T-cell (primary cell): ENCODE data around the gene FBXO38. TPM values are rescaled to one million over a fixed set of nuclear protein-coding genes. Genes with fewer than 3 reads are reported as not detected.

ENCODE experiments used
- ATAC-seq, 4 experiments: fragments of 200-7000 bp in 3 of 4; fragments of 150-1000 bp in 1 of 4; cut with Tn5 transposase; replicated peaks in 1 of 4; 1 replicate in 3 of 4; 2 replicates in 1 of 4; pipeline ENCODE4 v1.10.0; 2021; ENCODE audit warnings: moderate library complexity in 3 of 4, mild to moderate bottlenecking in 2 of 4, moderate number of reproducible peaks in 1 of 4
- CTCF ChIA-PET, 2 donors: fragments of 300-600 bp; sonication (Branson Sonifier 250); formaldehyde crosslinking; loops; one replicate each; lab custom pipeline; 2022; ENCODE audit warnings: antibody characterized with exemption in 2 of 2; lab: Charles Lee
- POLR2A ChIA-PET, 2 donors: fragments of 300-600 bp; sonication (Branson Sonifier 250); formaldehyde crosslinking; loops; one replicate each; lab custom pipeline; 2022; ENCODE audit warnings: antibody characterized with exemption in 2 of 2; lab: Charles Lee
- DNase-seq, 35 experiments: peaks; one replicate each; pipeline versions ENCODE4 v3.0.0 to v3.0.0-alpha.2; 2013 to 2023
- H3K27ac ChIP-seq: one replicate; pipeline ENCODE4 v1.5.1; 2013; ENCODE audit warnings: low read length
- H3K27me3 ChIP-seq, 2 experiments: replicated peaks in 1 of 2; 1 replicate in 1 of 2; 2 replicates in 1 of 2; pipeline versions ENCODE4 v1.6.1 to v1.7.0; 2013; ENCODE audit warnings: low read length in 1 of 2, mixed read lengths in 1 of 2; ENCODE audit not compliant: control insufficient read depth in 2 of 2, insufficient read depth in 2 of 2; ENCODE audit errors: extremely low read depth in 1 of 2
- H3K36me3 ChIP-seq, 2 donors: 1 replicate in 1 of 2; 2 replicates in 1 of 2; pipeline versions ENCODE4 v1.6.1 to v1.7.0; 2013; ENCODE audit warnings: low read length in 1 of 2; ENCODE audit not compliant: control insufficient read depth in 2 of 2, insufficient read depth in 1 of 2; ENCODE audit errors: extremely low read depth in 1 of 2
- H3K4me1 ChIP-seq, 2 experiments: 1 replicate in 1 of 2; 2 replicates in 1 of 2; pipeline versions ENCODE4 v1.6.1 to v1.7.0; 2013; ENCODE audit warnings: low read length in 2 of 2, mixed read lengths in 1 of 2; ENCODE audit not compliant: insufficient read depth in 2 of 2, control insufficient read depth in 1 of 2; ENCODE audit errors: extremely low read depth in 1 of 2
- H3K4me3 ChIP-seq, 2 donors: 1 replicate in 1 of 2; 2 replicates in 1 of 2; pipeline versions ENCODE4 v1.5.1 to v1.7.0; 2013; ENCODE audit warnings: mild to moderate bottlenecking in 2 of 2, low read length in 1 of 2, moderate library complexity in 1 of 2; ENCODE audit not compliant: control insufficient read depth in 1 of 2; ENCODE audit errors: extremely low read depth in 1 of 2
- H3K9me3 ChIP-seq: 2 replicates; pipeline ENCODE4 v1.7.0; 2013
- H3K27ac Mint-ChIP-seq, 2 donors: one replicate each; pipeline ENCODE4 v1.8.0; 2020 to 2021; ENCODE audit warnings: mild to moderate bottlenecking in 2 of 2, mixed read lengths in 2 of 2
- H3K27me3 Mint-ChIP-seq, 2 donors: one replicate each; pipeline ENCODE4 v1.8.0; 2021 to 2022; ENCODE audit warnings: mixed read lengths in 2 of 2
- H3K36me3 Mint-ChIP-seq: one replicate; pipeline ENCODE4 v1.8.0; 2021; ENCODE audit warnings: mixed read lengths
- H3K4me1 Mint-ChIP-seq, 3 donors: one replicate each; pipeline ENCODE4 v1.8.0; 2020 to 2022; ENCODE audit warnings: mixed read lengths in 3 of 3, mild to moderate bottlenecking in 1 of 3
- H3K4me3 Mint-ChIP-seq, 3 donors: one replicate each; pipeline ENCODE4 v1.8.0; 2020 to 2022; ENCODE audit warnings: mild to moderate bottlenecking in 3 of 3, mixed read lengths in 3 of 3, moderate library complexity in 3 of 3
- H3K9me3 Mint-ChIP-seq, 3 donors: one replicate each; pipeline ENCODE4 v1.8.0; 2020 to 2022; ENCODE audit warnings: mixed read lengths in 3 of 3
- WGBS: methylation state at CpG from one replicate; pipeline ENCODE4 v1.1.5; 2013; ENCODE audit warnings: missing lambda C conversion rate; ENCODE audit not compliant: insufficient coverage; 5-methylcytosine and 5-hydroxymethylcytosine counted together
- total RNA-seq, 35 experiments: library from RNA in 6 of 35; stranded (reverse) in 6 of 35; fragments of 120-200 nt in 1 of 35; gene quantifications; one replicate each; pipeline versions ENCODE4 v1.2.1 to v1.2.4 and lab custom pipeline; 2013 to 2026

FBXO38 gene
- total RNA-seq, 5 donors from 2014 or later (not counting 1 experiment from before 2014, with no cell fraction given), result 61.0 to 70.8 (median 66.2) TPM

- POLR2A ChIA-PET, result no interaction called here
- Mint-ChIP-seq H3K4me3 (no peak overlapping the region), H3K4me1 (no peaks in the 10 kb centered on the region), H3K9me3 (peaks cover 4 to 14% (median 12%) of the 10 kb centered on the region in 3 donors), H3K27me3 (no peaks in the 10 kb centered on the region), H3K36me3 (peaks cover 29% of the 10 kb centered on the region), H3K27ac (no peak overlapping the region)
- no CpG with 5 or more reads among the region's 2 CpGs for WGBS
- H3K4me3 ChIP-seq, result no peak overlapping the region
- CTCF ChIA-PET, result interaction anchor here in 1 of 2 donors (0.6 kb wide), 1 partner anchor 1777 kb away, joined by 3 read pairs; no protein-coding TSS in a partner anchor
- H3K27ac ChIP-seq, result no peak overlapping the region
- H3K9me3 ChIP-seq, result peaks cover 6% of the 10 kb centered on the region
- no peaks in the 10 kb centered on the region for H3K27me3 ChIP-seq
- DNase-seq (no peak), ATAC-seq (no peak)
- H3K36me3 ChIP-seq, result peaks cover 2 to 3% of the 10 kb centered on the region in 2 donors
- H3K4me1 ChIP-seq, result no peaks in the 10 kb centered on the region
These were observed 11.5 kb upstream of the FBXO38 start for GRCh38 chr5:148372166-148372725.

- H3K27ac ChIP-seq, result no peak overlapping the region
- ChIA-PET CTCF (interaction anchor here in 1 of 2 donors (0.5 kb wide), 1 partner anchor 1191 kb away, joined by 6 read pairs; no protein-coding TSS in a partner anchor), POLR2A (no interaction called here)
- no peaks in the 10 kb centered on the region for H3K4me1 ChIP-seq
- Mint-ChIP-seq H3K4me3 (no peak overlapping the region), H3K27ac (no peak overlapping the region), H3K36me3 (peaks cover 33% of the 10 kb centered on the region), H3K9me3 (peaks cover 3 to 14% (median 12%) of the 10 kb centered on the region in 3 donors), H3K27me3 (no peaks in the 10 kb centered on the region), H3K4me1 (no peaks in the 10 kb centered on the region)
- H3K36me3 ChIP-seq, result peaks cover 3% of the 10 kb centered on the region in 2 donors
- ATAC-seq (no peak), DNase-seq (no peak)
- no peak overlapping the region for H3K4me3 ChIP-seq
- H3K9me3 ChIP-seq, result peaks cover 3% of the 10 kb centered on the region
- no peaks in the 10 kb centered on the region for H3K27me3 ChIP-seq
These were observed 10.9 kb upstream of the FBXO38 start for GRCh38 chr5:148372893-148373292.

- ATAC-seq (peak; percentile 56 to 61 (median 58)), DNase-seq (peak in 12 of 35 experiments; percentile 0 to 46 (median 6))
- ChIA-PET POLR2A (no interaction called here), CTCF (interaction anchor here (0.7 to 1.2 kb wide), 4 partner anchors 24 to 195 kb away, joined by 3 to 4 read pairs (median 4); no protein-coding TSS in a partner anchor)
- peaks cover 4 to 7% (median 7%) of the 10 kb centered on the region in 3 donors for H3K4me1 Mint-ChIP-seq
- H3K9me3 ChIP-seq, result no peaks in the 10 kb centered on the region
- no peak overlapping the region for H3K4me3 ChIP-seq
- no peaks in the 10 kb centered on the region for H3K27me3 Mint-ChIP-seq
- no peak overlapping the region for H3K4me3 Mint-ChIP-seq
- peaks cover 31% of the 10 kb centered on the region for H3K36me3 Mint-ChIP-seq
- no peaks in the 10 kb centered on the region for H3K27me3 ChIP-seq
- no peak overlapping the region for H3K27ac ChIP-seq
- H3K9me3 Mint-ChIP-seq, result peaks cover 0 to 3% (median 0%) of the 10 kb centered on the region in 3 donors
- H3K27ac Mint-ChIP-seq, result no peak overlapping the region
- no CpG with 5 or more reads among the region's 3 CpGs for WGBS
- H3K36me3 ChIP-seq, result peaks cover 3% of the 10 kb centered on the region in 2 donors
- peaks cover 0 to 5% of the 10 kb centered on the region in 2 experiments for H3K4me1 ChIP-seq
These were observed 8.9 kb upstream of the FBXO38 start for GRCh38 chr5:148374690-148375360.

GRCh38 chr5:148376198-148376597 lies 7.6 kb upstream of the FBXO38 start:
- Mint-ChIP-seq H3K27me3 (no peaks in the 10 kb centered on the region), H3K27ac (no peak overlapping the region), H3K9me3 (peaks cover 0 to 3% (median 0%) of the 10 kb centered on the region in 3 donors), H3K4me3 (no peak overlapping the region), H3K4me1 (peaks cover 7 to 12% (median 11%) of the 10 kb centered on the region in 3 donors), H3K36me3 (peaks cover 34% of the 10 kb centered on the region)
- H3K9me3 ChIP-seq, result no peaks in the 10 kb centered on the region
- POLR2A ChIA-PET, result no interaction called here
- DNase-seq (no peak), ATAC-seq (no peak)
- no peak overlapping the region for H3K27ac ChIP-seq
- CTCF ChIA-PET, result interaction anchor here in 1 of 2 donors (0.6 kb wide), 1 partner anchor 473 kb away, joined by 4 read pairs; no protein-coding TSS in a partner anchor
- WGBS, result 71% methylated on average over 1 of the region's 4 CpGs
- H3K27me3 ChIP-seq, result no peaks in the 10 kb centered on the region
- peaks cover 0 to 7% of the 10 kb centered on the region in 2 experiments for H3K4me1 ChIP-seq
- H3K4me3 ChIP-seq, result no peak overlapping the region
- H3K36me3 ChIP-seq, result peaks cover 3% of the 10 kb centered on the region in 2 donors

- Mint-ChIP-seq H3K27me3 (no peaks in the 10 kb centered on the region), H3K27ac (no peak overlapping the region), H3K4me3 (no peak overlapping the region), H3K4me1 (peaks cover 14 to 22% (median 21%) of the 10 kb centered on the region in 3 donors), H3K9me3 (peaks cover 0 to 3% (median 0%) of the 10 kb centered on the region in 3 donors), H3K36me3 (peaks cover 28% of the 10 kb centered on the region)
- Histone ChIP-seq H3K4me1 (peaks cover 0 to 14% of the 10 kb centered on the region in 2 experiments), H3K4me3 (no peak overlapping the region), H3K9me3 (no peaks in the 10 kb centered on the region), H3K27ac (no peak overlapping the region), H3K27me3 (no peaks in the 10 kb centered on the region), H3K36me3 (peaks cover 3% of the 10 kb centered on the region in 2 donors)
- ChIA-PET POLR2A (no interaction called here), CTCF (no interaction called here)
- 90% methylated on average over 2 of the region's 3 CpGs for WGBS
- DNase-seq (no peak), ATAC-seq (no peak)
These were observed 5.1 kb upstream of the FBXO38 start for GRCh38 chr5:148378670-148379069.

GRCh38 chr5:148379340-148379739 lies 4.4 kb upstream of the FBXO38 start:
- Histone ChIP-seq H3K36me3 (peaks cover 3% of the 10 kb centered on the region in 2 donors), H3K27me3 (no peaks in the 10 kb centered on the region), H3K9me3 (no peaks in the 10 kb centered on the region), H3K27ac (no peak overlapping the region), H3K4me3 (no peak overlapping the region), H3K4me1 (peaks cover 3 to 15% of the 10 kb centered on the region in 2 experiments)
- peaks cover 27% of the 10 kb centered on the region for H3K36me3 Mint-ChIP-seq
- DNase-seq (no peak), ATAC-seq (no peak)
- CTCF ChIA-PET, result interaction anchor here in 1 of 2 donors (1.1 kb wide), 1 partner anchor 61 kb away, joined by 3 read pairs; no protein-coding TSS in a partner anchor
- no peak overlapping the region for H3K4me3 Mint-ChIP-seq
- H3K27me3 Mint-ChIP-seq, result no peaks in the 10 kb centered on the region
- POLR2A ChIA-PET, result no interaction called here
- peak overlapping the region in 1 of 2 donors; percentile 15 for H3K27ac Mint-ChIP-seq
- peaks cover 0 to 3% (median 0%) of the 10 kb centered on the region in 3 donors for H3K9me3 Mint-ChIP-seq
- peaks cover 18 to 28% (median 27%) of the 10 kb centered on the region in 3 donors for H3K4me1 Mint-ChIP-seq
